Putamen (tissue), 1 donor: Measurements from ENCODE around the gene NEMP2.

Experiments used
- DNase-seq: peaks from one replicate; pipeline ENCODE4 v3.0.0-alpha.2; 2016; ENCODE audit warnings: low spot score

NEMP2 gene

GRCh38 chr2:190457256-190457655 is 77.3 kb downstream of the NEMP2 start:
- DNase-seq = no peak

GRCh38 chr2:190456833-190457232 is 77.7 kb downstream of the NEMP2 start:
- DNase-seq = no peak

GRCh38 chr2:190455358-190456095 is 79.0 kb downstream of the NEMP2 start:
- no peak for DNase-seq

GRCh38 chr2:190454795-190455194 is 79.7 kb downstream of the NEMP2 start:
- DNase-seq = no peak
